A549 (cell line): Measurements from ENCODE around the gene DIS3L2. TPM values are rescaled to one million over a fixed set of nuclear protein-coding genes. Genes with fewer than 3 reads are reported as not detected.

Experiments used
- ATAC-seq, 2 experiments: fragments of 200-7000 bp in 1 of 2; fragments of >200 bp in 1 of 2; cut with Nextera tagmentation in 1 of 2; cut with Tn5 transposase in 1 of 2; 3 replicates each; pipeline versions ENCODE4 v1.8.0 to v1.9.1; 2018 to 2020; ENCODE audit warnings: mild to moderate bottlenecking in 1 of 2, moderate library complexity in 1 of 2
- CTCF ChIA-PET: fragments of 300-600 bp; sonication (Branson Sonifier 250); formaldehyde crosslinking; extraction: SDS; loops from one replicate; lab custom pipeline; 2021; ENCODE audit warnings: antibody characterized with exemption, inconsistent platforms; lab: Yijun Ruan, JAX
- POLR2A ChIA-PET: fragments of 350-600 bp; formaldehyde crosslinking; extraction: SDS; loops from one replicate; lab custom pipeline; 2021; ENCODE audit warnings: antibody characterized with exemption, inconsistent platforms; lab: Yijun Ruan, JAX
- DNase-seq, 2 experiments: peaks; one replicate each; pipeline versions ENCODE4 v3.0.0 to v3.0.0-alpha.2; 2011 to 2016; ENCODE audit warnings: low read depth in 1 of 2, low spot score in 1 of 2
- FAIRE-seq: peaks from 2 replicates; lab custom pipeline; 2011; peaks lifted over from hg19 to GRCh38; lab: Jason Lieb, UNC
- H3K27ac ChIP-seq, 2 experiments: fragments of >200 bp; sonication (Bioruptor Twin); formaldehyde crosslinking; 3 replicates each; pipeline ENCODE4 v1.5.1; 2016 to 2017
- H3K4me1 ChIP-seq: fragments of >200 bp; sonication (Bioruptor Twin); formaldehyde crosslinking; 3 replicates; pipeline ENCODE4 v1.6.1; 2016
- H3K4me2 ChIP-seq: fragments of >200 bp; sonication (Bioruptor Twin); formaldehyde crosslinking; 3 replicates; pipeline ENCODE4 v1.6.1; 2016
- H3K4me3 ChIP-seq: fragments of >200 bp; sonication (Bioruptor Twin); formaldehyde crosslinking; 3 replicates; pipeline ENCODE4 v1.5.1; 2016
- H3K9me3 ChIP-seq: fragments of >200 bp; sonication (Bioruptor Twin); formaldehyde crosslinking; 3 replicates; pipeline ENCODE4 v1.6.1; 2016
- CBX8 ChIP-seq: fragments of 200-600 bp; sonication (generic); IDR thresholded peaks from 2 replicates; pipeline ENCODE4 v1.6.1; 2016
- CEBPB ChIP-seq, 2 experiments: fragments of >200 bp in 1 of 2; sonication (Bioruptor Twin) in 1 of 2; formaldehyde crosslinking in 1 of 2; IDR thresholded peaks; 2 replicates each; pipeline ENCODE4 v1.6.1; 2012 to 2016
- EP300 ChIP-seq, 2 experiments: fragments of >200 bp; sonication (Bioruptor Twin); formaldehyde crosslinking; IDR thresholded peaks; 2 replicates in 1 of 2; 3 replicates in 1 of 2; pipeline ENCODE4 v1.6.1; 2016 to 2017
- FOSL2 ChIP-seq, 2 experiments: fragments of 450-650 bp in 1 of 2; fragments of >200 bp in 1 of 2; sonication (Bioruptor Twin) in 1 of 2; formaldehyde crosslinking; IDR thresholded peaks; 2 replicates each; pipeline versions ENCODE4 v1.5.0 to v1.6.1; 2016 to 2020; ENCODE audit warnings: mild to moderate bottlenecking in 1 of 2, moderate library complexity in 1 of 2
- FOXS1 ChIP-seq: fragments of 250-450 bp; sonication (Bioruptor Pico); IDR thresholded peaks from 2 replicates; pipeline ENCODE4 v1.5.0; 2020; ENCODE audit warnings: mild to moderate bottlenecking, moderate library complexity
- GATA3 ChIP-seq: IDR thresholded peaks from 2 replicates; pipeline ENCODE4 v1.6.1; 2012; ENCODE audit warnings: borderline replicate concordance
- HDAC2 ChIP-seq: fragments of 200-600 bp; sonication (generic); IDR thresholded peaks from 2 replicates; pipeline ENCODE4 v1.6.1; 2016
- HOXA7 ChIP-seq: fragments of 250-450 bp; sonication (Bioruptor Pico); IDR thresholded peaks from 2 replicates; pipeline ENCODE4 v1.5.0; 2020; ENCODE audit warnings: mild to moderate bottlenecking, moderate library complexity
- HOXB5 ChIP-seq: fragments of 250-450 bp; sonication (Bioruptor Pico); IDR thresholded peaks from 2 replicates; pipeline ENCODE4 v1.5.0; 2020; ENCODE audit warnings: mild to moderate bottlenecking, moderate library complexity
- JUN ChIP-seq, 2 experiments: fragments of >200 bp; sonication (Bioruptor Twin); formaldehyde crosslinking; IDR thresholded peaks; 2 replicates in 1 of 2; 3 replicates in 1 of 2; pipeline ENCODE4 v1.6.1; 2016 to 2017
- KDM1A ChIP-seq: fragments of 200-600 bp; sonication (generic); IDR thresholded peaks from 2 replicates; pipeline ENCODE4 v1.6.1; 2016; ENCODE audit warnings: low read depth, mild to moderate bottlenecking
- MAFK ChIP-seq: fragments of 450-650 bp; IDR thresholded peaks from 2 replicates; pipeline ENCODE4 v1.6.1; 2014; ENCODE audit not compliant: partially characterized antibody
- MYC ChIP-seq: IDR thresholded peaks from 2 replicates; pipeline ENCODE4 v1.6.1; 2012; ENCODE audit warnings: mild to moderate bottlenecking, inconsistent platforms, low read length, improper control_type of control experiment, borderline replicate concordance
- NPAS2 ChIP-seq: fragments of 250-450 bp; sonication (Bioruptor Pico); IDR thresholded peaks from 2 replicates; pipeline ENCODE4 v1.8.0; 2022; ENCODE audit warnings: mild to moderate bottlenecking, moderate library complexity, borderline replicate concordance
- NR3C1 ChIP-seq: fragments of >200 bp; sonication (Bioruptor Twin); formaldehyde crosslinking; IDR thresholded peaks from 3 replicates; pipeline ENCODE4 v1.6.1; 2017
- PHF8 ChIP-seq: fragments of 200-600 bp; sonication (generic); IDR thresholded peaks from 2 replicates; pipeline ENCODE4 v1.6.1; 2016; ENCODE audit warnings: low read depth, mild to moderate bottlenecking, antibody characterized with exemption, moderate library complexity, borderline replicate concordance
- POLR2A ChIP-seq: IDR thresholded peaks from 2 replicates; pipeline ENCODE4 v1.6.1; 2012; ENCODE audit warnings: mild to moderate bottlenecking, low read length
- RAD21 ChIP-seq, 2 experiments: fragments of >200 bp in 1 of 2; sonication (Bioruptor Twin) in 1 of 2; formaldehyde crosslinking in 1 of 2; IDR thresholded peaks in 1 of 2; conservative IDR thresholded peaks in 1 of 2; 2 replicates in 1 of 2; 3 replicates in 1 of 2; pipeline ENCODE4 v1.6.1; 2012 to 2018; ENCODE audit warnings: inconsistent platforms in 1 of 2
- RFX5 ChIP-seq: fragments of 450-650 bp; IDR thresholded peaks from 2 replicates; pipeline ENCODE4 v1.7.1; 2014; ENCODE audit warnings: antibody characterized with exemption, mild to moderate bottlenecking, moderate library complexity
- SMC3 ChIP-seq: fragments of >200 bp; sonication (Bioruptor Twin); formaldehyde crosslinking; IDR thresholded peaks from 3 replicates; pipeline ENCODE4 v1.6.1; 2018; ENCODE audit warnings: inconsistent platforms
- ZC3H11A ChIP-seq: fragments of 450-650 bp; IDR thresholded peaks from 2 replicates; pipeline ENCODE4 v1.6.1; 2014; ENCODE audit warnings: antibody characterized with exemption, mild to moderate bottlenecking
- ZFP36 ChIP-seq: fragments of 450-650 bp; IDR thresholded peaks from 2 replicates; pipeline ENCODE4 v1.6.1; 2014; ENCODE audit warnings: borderline replicate concordance; ENCODE audit not compliant: partially characterized antibody
- ZSCAN20 ChIP-seq: fragments of 250-450 bp; sonication (Bioruptor Pico); IDR thresholded peaks from 2 replicates; pipeline ENCODE4 v1.8.0; 2022; ENCODE audit warnings: mild to moderate bottlenecking, moderate library complexity
- WGBS: methylation state at CpG from one replicate; pipeline ENCODE4 v1.1.6; 2017; ENCODE audit errors: missing lambda C conversion rate; 5-methylcytosine and 5-hydroxymethylcytosine counted together
- polyA plus RNA-seq, 4 experiments: library from polyadenylated mRNA; depleted of rRNA in 3 of 4; stranded (reverse); fragments of >200 nt; fragmentation: RNase III in 1 of 4; extraction: RNeasy Plus Mini Kit Qiagen cat#74134 plus additional on column Dnase treatment in 1 of 4; gene quantifications; 2 replicates in 3 of 4; 3 replicates in 1 of 4; pipeline ENCODE4 v1.2.3, GENCODE V29; 2011 to 2017
- TF ChIP-seq, protein P1 (sequence below): fragments of 150-350 bp; IDR thresholded peaks from 2 replicates; pipeline ENCODE4 v1.6.1; 2014; ENCODE audit warnings: low read depth, mild to moderate bottlenecking, low read length
- TF ChIP-seq, protein P2 (sequence below): fragments of >200 bp; sonication (Bioruptor Twin); formaldehyde crosslinking; IDR thresholded peaks from 2 replicates; pipeline ENCODE4 v1.6.1; 2016
- TF ChIP-seq, protein P3 (sequence below): IDR thresholded peaks from 2 replicates; pipeline ENCODE4 v1.6.1; 2012; ENCODE audit warnings: low read depth, borderline replicate concordance
- TF ChIP-seq, protein P4 (sequence below): fragments of 250-450 bp; sonication (Bioruptor Pico); IDR thresholded peaks from 2 replicates; pipeline ENCODE4 v1.5.0; 2021; ENCODE audit warnings: mild to moderate bottlenecking, moderate library complexity, borderline replicate concordance
- TF ChIP-seq, protein P5 (sequence below): fragments of >200 bp; sonication (Bioruptor Twin); formaldehyde crosslinking; IDR thresholded peaks from 3 replicates; pipeline ENCODE4 v1.5.1; 2016

The DIS3L2 gene
- polyA plus RNA-seq, 2 of the 4 experiments (the other 2 are of a cell fraction), result 14.9 to 15.4 TPM

DNA sequence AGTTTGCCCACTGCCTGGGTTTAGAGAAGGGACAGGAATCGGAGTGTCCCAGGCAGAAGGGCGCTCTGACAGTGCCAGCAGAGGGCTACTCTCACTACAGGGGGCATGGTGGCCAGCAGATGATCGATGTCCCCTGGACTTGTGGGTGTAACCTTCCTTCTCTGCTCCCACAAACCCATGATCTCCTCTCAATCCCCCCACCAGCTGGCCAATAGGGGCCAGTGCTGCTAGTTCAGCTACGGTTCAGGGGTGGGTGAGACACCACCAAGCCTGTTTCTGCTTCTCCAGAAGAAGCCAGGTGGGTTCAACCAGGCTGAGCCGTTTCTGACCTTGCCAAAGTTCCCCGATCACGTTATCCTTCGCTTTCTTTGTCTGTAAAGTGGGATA, 36.6 kb upstream of the DIS3L2 start:
- ChIA-PET POLR2A (no interaction called here), CTCF (interaction anchor here (0.7 to 12.7 kb wide), 51 partner anchors 9 to 599 kb away, joined by 3 to 154 read pairs (median 5); partner anchors contain the start of gene PRSS56)
- TF ChIP-seq JUN (IDR thresholded peaks at IDR 0.05) (no peak), GATA3 (no peak), KDM1A (no peak), MYC (no peak), PHF8 (no peak), NPAS2 (CRISPR knock-in tag) (no peak)
- TF ChIP-seq, protein P1, sequence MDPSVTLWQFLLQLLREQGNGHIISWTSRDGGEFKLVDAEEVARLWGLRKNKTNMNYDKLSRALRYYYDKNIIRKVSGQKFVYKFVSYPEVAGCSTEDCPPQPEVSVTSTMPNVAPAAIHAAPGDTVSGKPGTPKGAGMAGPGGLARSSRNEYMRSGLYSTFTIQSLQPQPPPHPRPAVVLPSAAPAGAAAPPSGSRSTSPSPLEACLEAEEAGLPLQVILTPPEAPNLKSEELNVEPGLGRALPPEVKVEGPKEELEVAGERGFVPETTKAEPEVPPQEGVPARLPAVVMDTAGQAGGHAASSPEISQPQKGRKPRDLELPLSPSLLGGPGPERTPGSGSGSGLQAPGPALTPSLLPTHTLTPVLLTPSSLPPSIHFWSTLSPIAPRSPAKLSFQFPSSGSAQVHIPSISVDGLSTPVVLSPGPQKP, result no peak
- peak overlapping the region; percentile 47; the same call in 1 of the 3 replicates for H3K4me3 ChIP-seq
- DNase-seq (peak in 1 of 2 experiments; percentile 36), FAIRE-seq (no peak), ATAC-seq (peak; percentile 20 to 27; a peak in 5 of 6 replicates)
- no peaks in the 10 kb centered on the region for H3K9me3 ChIP-seq
- 0 out of 6 replicates have a peak overlapping the region, but pooled peaks of 1 of the 2 experiments have one; percentile 19 for H3K27ac ChIP-seq
- H3K4me2 ChIP-seq, result peak overlapping the region; percentile 85
- WGBS, result 25% methylated on average over 7 of the region's 8 CpGs
- H3K4me1 ChIP-seq, result peaks cover 4% of the 10 kb centered on the region; the same call in 1 of the 3 replicates

DNA sequence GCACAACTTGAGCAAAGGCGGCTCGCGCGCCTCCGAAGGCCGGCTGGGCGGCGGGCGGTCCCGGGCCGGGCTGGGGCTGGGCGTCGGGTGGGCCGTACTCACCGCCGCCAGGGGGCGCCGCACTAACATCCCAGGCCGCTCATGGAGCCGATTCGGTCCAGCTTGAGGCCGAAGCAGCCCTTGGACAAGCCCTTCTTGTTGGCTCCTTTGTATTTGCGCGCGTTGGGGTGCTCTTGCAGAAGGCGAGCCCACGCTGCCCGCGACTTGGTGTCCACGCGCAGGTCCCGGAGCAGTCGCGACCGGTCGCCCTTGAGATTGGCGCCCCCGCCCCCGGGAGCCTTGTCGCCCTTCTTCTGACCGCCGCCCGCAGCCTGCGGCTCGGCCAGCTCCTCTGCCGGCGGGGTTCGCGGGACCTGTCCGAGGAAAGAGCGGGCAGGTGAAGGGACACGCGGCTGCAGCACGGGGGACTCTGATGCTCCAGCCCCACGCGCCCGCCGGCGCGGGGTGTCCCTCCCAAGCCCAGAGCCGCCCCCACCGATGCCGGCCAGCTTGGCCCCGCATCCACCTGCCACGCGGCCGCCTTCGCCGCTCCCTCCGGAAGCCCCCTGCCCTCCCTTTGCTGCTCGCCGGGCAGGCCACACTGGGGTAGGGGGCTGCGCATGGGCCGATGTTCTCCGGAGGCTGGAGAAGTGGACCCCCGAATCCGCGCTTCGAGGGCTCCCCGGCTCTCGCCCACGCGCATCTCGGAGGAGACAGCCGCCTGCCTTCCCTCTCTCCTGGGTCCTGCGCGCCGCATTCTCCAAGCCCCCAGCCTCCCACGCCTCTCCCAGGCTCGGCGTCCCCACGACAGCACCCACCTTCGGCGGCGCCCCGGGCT, 36.0 kb upstream of the DIS3L2 start:
- Histone ChIP-seq H3K4me2 (peak overlapping the region; percentile 85), H3K4me1 (peaks cover 4% of the 10 kb centered on the region; the same call in 1 of the 3 replicates), H3K27ac (peak overlapping the region in 1 of 2 experiments; percentile 69; a peak in 3 of 6 replicates), H3K4me3 (peak overlapping the region; percentile 47), H3K9me3 (no peaks in the 10 kb centered on the region)
- POLR2A ChIA-PET, result interaction anchor here (0.9 kb wide), 1 partner anchor 217 kb away, joined by 3 read pairs; no protein-coding TSS in a partner anchor
- TF ChIP-seq, protein P2, sequence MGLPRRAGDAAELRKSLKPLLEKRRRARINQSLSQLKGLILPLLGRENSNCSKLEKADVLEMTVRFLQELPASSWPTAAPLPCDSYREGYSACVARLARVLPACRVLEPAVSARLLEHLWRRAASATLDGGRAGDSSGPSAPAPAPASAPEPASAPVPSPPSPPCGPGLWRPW, result no peak
- TF ChIP-seq ZC3H11A, result no peak
- no peak for TF ChIP-seq EP300 (IDR thresholded peaks at IDR 0.05)
- no peak for TF ChIP-seq MAFK
- TF ChIP-seq, protein P3, sequence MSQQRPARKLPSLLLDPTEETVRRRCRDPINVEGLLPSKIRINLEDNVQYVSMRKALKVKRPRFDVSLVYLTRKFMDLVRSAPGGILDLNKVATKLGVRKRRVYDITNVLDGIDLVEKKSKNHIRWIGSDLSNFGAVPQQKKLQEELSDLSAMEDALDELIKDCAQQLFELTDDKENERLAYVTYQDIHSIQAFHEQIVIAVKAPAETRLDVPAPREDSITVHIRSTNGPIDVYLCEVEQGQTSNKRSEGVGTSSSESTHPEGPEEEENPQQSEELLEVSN, result peak; percentile 38; the same call in 1 of the 2 replicates
- TF ChIP-seq ZSCAN20 (CRISPR knock-in tag), result no peak
- no peak for TF ChIP-seq HDAC2
- no peak for TF ChIP-seq NR3C1
- TF ChIP-seq NPAS2 (CRISPR knock-in tag), result no peak
- TF ChIP-seq PHF8, result no peak
- no peak for TF ChIP-seq HOXA7
- no peak for TF ChIP-seq HOXB5 (CRISPR knock-in tag)
- TF ChIP-seq JUN (IDR thresholded peaks at IDR 0.05), result no peak
- TF ChIP-seq, protein P4, sequence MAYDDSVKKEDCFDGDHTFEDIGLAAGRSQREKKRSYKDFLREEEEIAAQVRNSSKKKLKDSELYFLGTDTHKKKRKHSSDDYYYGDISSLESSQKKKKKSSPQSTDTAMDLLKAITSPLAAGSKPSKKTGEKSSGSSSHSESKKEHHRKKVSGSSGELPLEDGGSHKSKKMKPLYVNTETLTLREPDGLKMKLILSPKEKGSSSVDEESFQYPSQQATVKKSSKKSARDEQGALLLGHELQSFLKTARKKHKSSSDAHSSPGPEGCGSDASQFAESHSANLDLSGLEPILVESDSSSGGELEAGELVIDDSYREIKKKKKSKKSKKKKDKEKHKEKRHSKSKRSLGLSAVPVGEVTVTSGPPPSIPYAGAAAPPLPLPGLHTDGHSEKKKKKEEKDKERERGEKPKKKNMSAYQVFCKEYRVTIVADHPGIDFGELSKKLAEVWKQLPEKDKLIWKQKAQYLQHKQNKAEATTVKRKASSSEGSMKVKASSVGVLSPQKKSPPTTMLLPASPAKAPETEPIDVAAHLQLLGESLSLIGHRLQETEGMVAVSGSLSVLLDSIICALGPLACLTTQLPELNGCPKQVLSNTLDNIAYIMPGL (CRISPR knock-in tag), result no peak
- TF ChIP-seq RAD21 (conservative IDR thresholded peaks at IDR 0.05 in 1 of 2, IDR thresholded peaks at IDR 0.05 in 1 of 2), result peak; percentile 65 to 86
- no peak for TF ChIP-seq FOXS1
- TF ChIP-seq FOSL2 (IDR thresholded peaks at IDR 0.05), result no peak
- TF ChIP-seq FOSL2 (CRISPR knock-in tag; IDR thresholded peaks at IDR 0.05), result no peak
- peak; percentile 96 for TF ChIP-seq SMC3
- no peak for TF ChIP-seq ZFP36
- no peak for TF ChIP-seq CEBPB (IDR thresholded peaks at IDR 0.05)
- TF ChIP-seq POLR2A, result no peak
- no peak for TF ChIP-seq RFX5
- TF ChIP-seq CBX8, result no peak
- TF ChIP-seq, protein P5, sequence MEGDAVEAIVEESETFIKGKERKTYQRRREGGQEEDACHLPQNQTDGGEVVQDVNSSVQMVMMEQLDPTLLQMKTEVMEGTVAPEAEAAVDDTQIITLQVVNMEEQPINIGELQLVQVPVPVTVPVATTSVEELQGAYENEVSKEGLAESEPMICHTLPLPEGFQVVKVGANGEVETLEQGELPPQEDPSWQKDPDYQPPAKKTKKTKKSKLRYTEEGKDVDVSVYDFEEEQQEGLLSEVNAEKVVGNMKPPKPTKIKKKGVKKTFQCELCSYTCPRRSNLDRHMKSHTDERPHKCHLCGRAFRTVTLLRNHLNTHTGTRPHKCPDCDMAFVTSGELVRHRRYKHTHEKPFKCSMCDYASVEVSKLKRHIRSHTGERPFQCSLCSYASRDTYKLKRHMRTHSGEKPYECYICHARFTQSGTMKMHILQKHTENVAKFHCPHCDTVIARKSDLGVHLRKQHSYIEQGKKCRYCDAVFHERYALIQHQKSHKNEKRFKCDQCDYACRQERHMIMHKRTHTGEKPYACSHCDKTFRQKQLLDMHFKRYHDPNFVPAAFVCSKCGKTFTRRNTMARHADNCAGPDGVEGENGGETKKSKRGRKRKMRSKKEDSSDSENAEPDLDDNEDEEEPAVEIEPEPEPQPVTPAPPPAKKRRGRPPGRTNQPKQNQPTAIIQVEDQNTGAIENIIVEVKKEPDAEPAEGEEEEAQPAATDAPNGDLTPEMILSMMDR, result peak; percentile 94
- no peak for TF ChIP-seq MYC
- WGBS, result 29% methylated on average over 13 of the region's 96 CpGs
- DNase-seq (peak; percentile 86 to 88), ATAC-seq (peak; percentile 79 to 93), FAIRE-seq (no peak)
- CTCF ChIA-PET, result interaction anchor here (0.6 to 12.7 kb wide), 59 partner anchors 9 to 598 kb away, joined by 3 to 154 read pairs (median 4); partner anchors contain the start of gene PRSS56
